AG04450 (cell line): ENCODE data around the gene NRG3. TPM values are rescaled to one million over a fixed set of nuclear protein-coding genes. Genes with fewer than 3 reads are reported as not detected.

Experiments
- CTCF ChIA-PET: fragments of 300-600, 350-600 bp; formaldehyde crosslinking; extraction: SDS; loops from one replicate; lab custom pipeline; 2022; ENCODE audit warnings: antibody characterized with exemption, inconsistent platforms; lab: Charles Lee
- POLR2A ChIA-PET: fragments of 350-600 bp; formaldehyde crosslinking; extraction: SDS; loops from one replicate; lab custom pipeline; 2021; ENCODE audit warnings: antibody characterized with exemption, inconsistent platforms; lab: Yijun Ruan, JAX
- DNase-seq: peaks from one replicate; pipeline ENCODE4 v3.0.0-alpha.2; 2011; ENCODE audit warnings: low read depth, low spot score
- H3K27ac ChIP-seq: one replicate; pipeline ENCODE4 v1.5.1; 2012; ENCODE audit warnings: low read depth, low read length, control low read depth
- H3K27me3 ChIP-seq: one replicate; pipeline ENCODE4 v1.6.0; 2012; ENCODE audit warnings: low read length; ENCODE audit not compliant: control insufficient read depth, insufficient read depth
- H3K4me3 ChIP-seq: 2 replicates; pipeline ENCODE4 v1.5.1; 2011; ENCODE audit warnings: mild to moderate bottlenecking, low read depth, low read length, control low read depth
- H3K9me3 ChIP-seq: 2 replicates; pipeline ENCODE4 v1.5.1; 2012; ENCODE audit warnings: low read length; ENCODE audit not compliant: control insufficient read depth, insufficient read depth
- CTCF ChIP-seq: IDR thresholded peaks from 2 replicates; pipeline ENCODE4 v1.5.1; 2011; ENCODE audit warnings: low read depth, low read length, control low read depth, inconsistent platforms
- polyA plus RNA-seq: library from polyadenylated mRNA; depleted of rRNA; stranded (reverse); fragments of >200 nt; gene quantifications from 2 replicates; pipeline ENCODE4 v1.2.3, GENCODE V29; 2011

Gene NRG3
- polyA plus RNA-seq, 1 experiment = not detected

GRCh38 chr10:82505009-82505408 lies 630.0 kb downstream of the NRG3 start:
- Histone ChIP-seq H3K9me3 (peaks cover 14% of the 10 kb centered on the region), H3K4me3 (no peak overlapping the region), H3K27ac (no peak overlapping the region), H3K27me3 (no peaks in the 10 kb centered on the region)
- ChIA-PET CTCF (no interaction called here), POLR2A (no interaction called here)
- TF ChIP-seq CTCF = no peak
- no peak for DNase-seq

- Histone ChIP-seq H3K27ac (no peak overlapping the region), H3K27me3 (no peaks in the 10 kb centered on the region), H3K4me3 (no peak overlapping the region), H3K9me3 (peaks cover 16% of the 10 kb centered on the region)
- POLR2A ChIA-PET = no interaction called here
- no peak for DNase-seq
- CTCF ChIA-PET = no interaction called here
- no peak for TF ChIP-seq CTCF
Observed at GRCh38 chr10:82506680-82507376, 631.8 kb downstream of the NRG3 start.

- ChIA-PET CTCF (no interaction called here), POLR2A (no interaction called here)
- no peak overlapping the region for H3K4me3 ChIP-seq
- DNase-seq = no peak
- H3K27ac ChIP-seq = no peak overlapping the region
- TF ChIP-seq CTCF = no peak
- H3K27me3 ChIP-seq = no peaks in the 10 kb centered on the region
- H3K9me3 ChIP-seq = peaks cover under 1% of the 10 kb centered on the region; the same call in 1 of the 2 replicates
Observed at GRCh38 chr10:82515256-82515655, 640.3 kb downstream of the NRG3 start.

- Histone ChIP-seq H3K9me3 (0 out of 2 replicates have a peak, but pooled peaks cover under 1% of the 10 kb centered on the region), H3K4me3 (no peak overlapping the region), H3K27me3 (no peaks in the 10 kb centered on the region), H3K27ac (no peak overlapping the region)
- no peak for DNase-seq
- ChIA-PET POLR2A (no interaction called here), CTCF (no interaction called here)
- no peak for TF ChIP-seq CTCF
Observed at GRCh38 chr10:82529062-82529461, 654.1 kb downstream of the NRG3 start.

- H3K4me3 ChIP-seq = no peak overlapping the region
- H3K9me3 ChIP-seq = peaks cover 7% of the 10 kb centered on the region; the same call in 1 of the 2 replicates
- no peak for DNase-seq
- H3K27ac ChIP-seq = no peak overlapping the region
- POLR2A ChIA-PET = no interaction called here
- CTCF ChIA-PET = interaction anchor here (0.7 kb wide), 1 partner anchor 86 kb away, joined by 4 read pairs; no protein-coding TSS in a partner anchor
- no peaks in the 10 kb centered on the region for H3K27me3 ChIP-seq
- TF ChIP-seq CTCF = no peak
Observed at GRCh38 chr10:82535457-82535856, 660.5 kb downstream of the NRG3 start.
